ENCODE data around the gene ARMC9. TPM values are rescaled to one million over a fixed set of nuclear protein-coding genes. Genes with fewer than 3 reads are reported as not detected.

ARMC9 gene
- total RNA-seq, 1 donor from 2014 or later = 9.0 TPM

DNA sequence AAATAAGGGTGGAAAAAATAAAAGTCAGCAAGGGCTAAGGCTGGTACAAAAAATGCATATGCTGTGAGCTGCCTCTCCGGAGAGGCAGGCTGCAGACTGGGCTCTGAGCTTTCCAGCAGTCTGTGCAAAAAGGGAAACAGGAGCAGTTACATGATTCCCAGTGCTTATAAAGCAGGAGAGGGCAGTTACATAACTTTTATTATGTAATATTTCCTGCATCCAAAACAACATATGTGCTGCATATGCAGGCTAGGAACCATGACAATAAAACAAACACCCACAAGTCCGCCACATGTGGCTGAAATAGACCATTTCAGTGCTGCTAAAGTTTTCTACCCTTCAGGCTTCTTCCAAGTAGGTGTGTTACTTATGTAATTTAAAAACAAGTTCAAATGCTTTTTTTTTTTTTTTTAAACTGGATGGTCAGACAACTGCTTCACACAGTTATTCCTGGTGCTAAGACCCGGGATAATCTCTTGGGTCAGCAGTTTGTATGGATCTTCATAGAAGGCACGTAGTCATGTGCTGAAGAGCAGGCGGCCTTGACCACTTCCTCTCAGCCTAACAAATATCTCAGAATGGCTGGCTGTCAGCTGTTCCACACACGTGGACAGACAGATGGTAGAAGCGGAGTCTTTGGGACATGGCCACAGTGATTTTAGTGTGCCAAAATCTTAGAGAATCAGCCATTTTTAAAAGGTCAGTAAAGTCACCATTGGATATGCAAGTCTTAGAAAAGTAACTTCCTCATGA, 43.5 kb downstream of the ARMC9 start:
- Mint-ChIP-seq H3K4me1 (no peaks in the 10 kb centered on the region), H3K36me3 (ENCODE audit: low read depth) (no peaks in the 10 kb centered on the region), H3K27me3 (no peaks in the 10 kb centered on the region), H3K9me3 (no peaks in the 10 kb centered on the region), H3K27ac (no peak overlapping the region), H3K4me3 (no peak overlapping the region)
- ChIA-PET POLR2A (no interaction called here), CTCF (interaction anchor here (0.8 to 1.3 kb wide), 3 partner anchors 55 to 410 kb away, joined by 3 read pairs; no protein-coding TSS in a partner anchor)
- TF ChIP-seq, protein P1, sequence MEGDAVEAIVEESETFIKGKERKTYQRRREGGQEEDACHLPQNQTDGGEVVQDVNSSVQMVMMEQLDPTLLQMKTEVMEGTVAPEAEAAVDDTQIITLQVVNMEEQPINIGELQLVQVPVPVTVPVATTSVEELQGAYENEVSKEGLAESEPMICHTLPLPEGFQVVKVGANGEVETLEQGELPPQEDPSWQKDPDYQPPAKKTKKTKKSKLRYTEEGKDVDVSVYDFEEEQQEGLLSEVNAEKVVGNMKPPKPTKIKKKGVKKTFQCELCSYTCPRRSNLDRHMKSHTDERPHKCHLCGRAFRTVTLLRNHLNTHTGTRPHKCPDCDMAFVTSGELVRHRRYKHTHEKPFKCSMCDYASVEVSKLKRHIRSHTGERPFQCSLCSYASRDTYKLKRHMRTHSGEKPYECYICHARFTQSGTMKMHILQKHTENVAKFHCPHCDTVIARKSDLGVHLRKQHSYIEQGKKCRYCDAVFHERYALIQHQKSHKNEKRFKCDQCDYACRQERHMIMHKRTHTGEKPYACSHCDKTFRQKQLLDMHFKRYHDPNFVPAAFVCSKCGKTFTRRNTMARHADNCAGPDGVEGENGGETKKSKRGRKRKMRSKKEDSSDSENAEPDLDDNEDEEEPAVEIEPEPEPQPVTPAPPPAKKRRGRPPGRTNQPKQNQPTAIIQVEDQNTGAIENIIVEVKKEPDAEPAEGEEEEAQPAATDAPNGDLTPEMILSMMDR (IDR thresholded peaks at IDR 0.05) = no peak
- DNase-seq = no peak
- ATAC-seq (ENCODE audit: low read depth) = no peak
- intact Hi-C loops (cut with micrococcal nuclease) = no loop called here

DNA sequence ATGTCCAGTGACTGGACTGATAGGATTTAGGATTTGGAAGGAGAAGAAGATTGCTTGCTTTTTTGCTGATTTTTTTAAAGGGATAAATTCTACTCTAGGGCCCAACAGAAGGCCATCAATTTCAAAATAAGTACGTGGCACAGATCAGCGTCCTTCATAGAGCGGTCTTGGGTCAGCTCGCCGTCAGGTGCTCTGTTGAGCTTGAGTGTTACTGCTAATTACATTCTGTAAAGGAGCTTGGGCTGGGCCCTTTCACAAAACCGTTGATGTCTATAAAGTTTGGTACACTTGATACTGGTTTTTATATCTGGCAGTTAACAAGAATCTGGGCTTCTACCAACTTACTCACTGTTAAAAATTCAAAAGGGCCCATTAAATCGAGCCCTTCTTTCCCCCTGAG, 45.4 kb downstream of the ARMC9 start:
- ChIA-PET POLR2A (no interaction called here), CTCF (interaction anchor here (1.0 to 2.3 kb wide), 7 partner anchors 10 to 208 kb away, joined by 3 to 10 read pairs (median 3); no protein-coding TSS in a partner anchor)
- no peak for DNase-seq
- intact Hi-C loops (cut with micrococcal nuclease) = no loop called here
- Mint-ChIP-seq H3K9me3 (no peaks in the 10 kb centered on the region), H3K27me3 (no peaks in the 10 kb centered on the region), H3K27ac (no peak overlapping the region), H3K36me3 (ENCODE audit: low read depth) (no peaks in the 10 kb centered on the region), H3K4me1 (no peaks in the 10 kb centered on the region), H3K4me3 (no peak overlapping the region)
- ATAC-seq (ENCODE audit: low read depth) = no peak
- TF ChIP-seq, protein P1 (IDR thresholded peaks at IDR 0.05) = no peak

DNA sequence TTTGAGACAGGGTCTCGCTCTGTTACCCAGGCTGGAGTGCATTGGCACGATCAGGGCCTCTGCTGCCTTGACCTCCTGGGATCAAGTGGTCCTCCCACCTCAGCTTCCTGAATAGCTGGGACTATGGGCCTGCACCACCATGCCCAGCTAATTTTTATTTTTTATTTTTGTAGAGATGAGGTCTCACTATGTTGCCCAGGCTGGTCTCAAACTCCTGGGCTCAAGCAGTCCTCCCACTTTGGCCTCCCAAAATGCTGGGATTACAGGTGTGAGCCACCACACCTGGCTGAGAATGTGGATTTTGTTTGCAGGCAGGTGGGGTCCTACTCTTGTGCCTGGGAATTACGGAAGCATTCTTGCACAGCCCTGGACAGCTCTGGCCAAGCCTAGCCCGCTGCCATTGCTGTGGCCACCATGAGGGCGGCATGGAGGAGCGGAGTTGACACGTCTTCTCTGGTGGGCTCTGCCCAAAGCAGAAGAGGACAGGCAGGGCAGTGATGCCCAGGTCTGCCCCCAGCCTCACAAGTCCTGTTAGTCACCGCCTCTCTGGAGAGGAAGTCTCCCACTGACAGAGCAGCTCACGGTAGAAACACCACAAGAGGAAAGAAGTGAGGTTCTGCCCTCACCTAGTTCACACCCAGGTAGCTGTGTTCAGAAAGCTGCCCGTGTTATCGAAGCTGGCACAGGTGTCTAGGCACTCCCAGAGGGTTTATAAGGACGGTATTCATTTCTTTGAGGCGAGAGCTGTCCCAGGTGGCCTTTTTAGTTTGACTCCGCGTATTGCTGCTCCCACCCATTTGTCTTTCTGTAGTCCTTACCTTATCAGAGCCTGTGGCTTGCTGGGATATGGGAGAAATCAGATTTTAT, 46.2 kb downstream of the ARMC9 start:
- no peak for ATAC-seq (ENCODE audit: low read depth)
- ChIA-PET POLR2A (no interaction called here), CTCF (interaction anchor here (0.6 to 2.3 kb wide), 7 partner anchors 9 to 207 kb away, joined by 3 to 10 read pairs (median 3); no protein-coding TSS in a partner anchor)
- no peaks in the 10 kb centered on the region for H3K27me3 Mint-ChIP-seq
- TF ChIP-seq, protein P1 (IDR thresholded peaks at IDR 0.05) = no peak
- no peaks in the 10 kb centered on the region for H3K36me3 Mint-ChIP-seq (ENCODE audit: low read depth)
- no peaks in the 10 kb centered on the region for H3K4me1 Mint-ChIP-seq
- no peak for DNase-seq
- intact Hi-C loops (cut with micrococcal nuclease) = loop anchor here (1.0 kb wide), 2 partner anchors 161 to 168 kb away; no protein-coding TSS in a partner anchor
- no peak overlapping the region for H3K27ac Mint-ChIP-seq
- no peaks in the 10 kb centered on the region for H3K9me3 Mint-ChIP-seq
- no peak overlapping the region for H3K4me3 Mint-ChIP-seq

DNA sequence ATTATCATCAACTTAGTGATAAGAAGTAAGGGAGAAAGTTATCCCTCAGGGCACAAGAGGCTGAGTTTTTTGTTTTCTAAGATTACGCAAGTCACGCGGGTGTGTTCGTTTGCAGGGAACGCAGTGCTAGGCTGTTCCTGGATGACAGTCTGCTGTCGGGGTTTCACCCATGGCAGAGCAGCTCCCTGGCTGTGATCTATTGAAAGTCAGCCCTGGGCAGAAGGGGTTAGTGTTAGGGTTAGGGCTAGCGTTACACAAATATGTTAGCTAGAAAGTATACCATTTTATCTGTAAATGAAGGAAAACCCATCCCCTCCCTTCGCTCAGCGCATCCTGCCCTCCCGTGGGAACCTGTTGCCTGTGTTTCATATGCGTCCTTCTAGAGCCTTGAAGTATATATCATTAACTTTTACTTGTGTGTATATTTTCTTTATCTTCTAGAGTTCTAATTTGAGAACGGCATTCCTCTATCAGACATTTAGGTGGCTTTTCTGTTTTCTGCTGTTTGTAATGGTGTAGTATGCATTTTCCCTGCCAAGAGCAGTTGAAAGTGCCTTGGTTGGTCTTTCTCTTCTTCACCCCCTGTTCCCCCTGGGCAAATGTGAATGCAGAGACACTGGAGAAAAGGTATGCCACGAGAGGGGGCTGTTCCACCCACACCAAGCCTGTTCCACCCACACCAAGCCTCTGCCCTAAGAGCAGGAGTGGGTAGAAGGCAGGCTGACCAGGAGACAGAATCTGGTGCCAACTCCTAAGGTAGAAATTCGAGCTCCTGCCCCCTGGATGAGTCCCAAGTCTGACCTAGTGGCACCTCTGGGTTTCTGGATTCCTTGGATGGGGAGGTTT, 47.0 kb downstream of the ARMC9 start:
- H3K4me3 Mint-ChIP-seq = no peak overlapping the region
- intact Hi-C loops (cut with micrococcal nuclease) = loop anchor here (1.0 kb wide), 2 partner anchors 160 to 167 kb away; no protein-coding TSS in a partner anchor
- POLR2A ChIA-PET = no interaction called here
- DNase-seq (no peak), ATAC-seq (ENCODE audit: low read depth) (peak; percentile 62)
- CTCF ChIA-PET = interaction anchor here (0.6 to 2.3 kb wide), 4 partner anchors 18 to 167 kb away, joined by 3 to 10 read pairs (median 3); no protein-coding TSS in a partner anchor
- H3K9me3 Mint-ChIP-seq = no peaks in the 10 kb centered on the region
- no peaks in the 10 kb centered on the region for H3K4me1 Mint-ChIP-seq
- no peaks in the 10 kb centered on the region for H3K36me3 Mint-ChIP-seq (ENCODE audit: low read depth)
- no peaks in the 10 kb centered on the region for H3K27me3 Mint-ChIP-seq
- TF ChIP-seq, protein P1 (IDR thresholded peaks at IDR 0.05) = no peak
- H3K27ac Mint-ChIP-seq = no peak overlapping the region
